Measurements from ENCODE around the gene RPL22.

GRCh38 chr1:6148497-6149241 lies 50.7 kb downstream of the RPL22 start:
- TF ChIP-seq CTCF (IDR thresholded peaks at IDR 0.05 in 8 of 11, conservative IDR thresholded peaks at IDR 0.05 in 3 of 11): no peak
- TF ChIP-seq POLR2A (IDR thresholded peaks at IDR 0.05): no peak
- no peak for TF ChIP-seq POLR2AphosphoS5 (IDR thresholded peaks at IDR 0.05)

Data from spleen (tissue), 7 donors.